HK-2 (cell line): ENCODE data around the gene PARG.
"Not testable (repeated sequence)": the region's sequence is repeated elsewhere in the genome, so short reads cannot be mapped to it uniquely, and the experiment has no call there.

Source experiments
- DNase-seq: peaks from one replicate; pipeline ENCODE4 v3.0.0-alpha.2; 2018; ENCODE audit not compliant: unreplicated experiment

Gene PARG

GRCh38 chr10:49941447-49942338 lies at the start of gene PARG, which contains the start of gene TIMM23B:
TSS of gene PARG (minus strand) at chr10:49942027. CDS start at chr10:49941725, 302 bp downstream.
TSS of gene TIMM23B (plus strand) at chr10:49942053. CDS start at chr10:49942195, 142 bp downstream.
- peak; percentile 83 for DNase-seq

GRCh38 chr10:49988376-49988775 lies 46.5 kb upstream of the PARG start, which contains the start of gene AGAP6:
TSS of gene AGAP6 (plus strand) at chr10:49988406. CDS start at chr10:49988716, 310 bp downstream.
- DNase-seq = not testable (repeated sequence)

DNA sequence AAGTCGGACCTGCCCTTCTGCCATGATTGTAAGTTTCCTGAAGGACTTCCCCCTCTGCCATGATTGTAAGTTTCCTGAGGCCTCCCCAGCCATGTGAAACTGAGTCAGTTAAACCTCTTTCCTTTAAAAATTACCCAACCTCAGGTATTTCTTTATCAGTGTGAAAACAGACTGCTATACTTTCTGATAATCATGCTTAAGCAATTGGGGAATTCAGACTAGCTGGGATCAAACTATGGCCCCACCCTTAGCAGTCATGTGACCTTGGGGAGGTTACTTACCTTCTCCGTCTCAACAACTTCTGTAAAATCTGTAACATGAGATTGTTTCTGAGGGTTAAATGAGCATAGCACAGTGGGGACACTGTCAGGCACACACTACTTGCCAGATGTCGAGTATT lies 45.4 kb upstream of the PARG start:
- not testable (repeated sequence) for DNase-seq

- DNase-seq = not testable (repeated sequence)
Observed at GRCh38 chr10:49977756-49978155, 35.9 kb upstream of the PARG start.

- DNase-seq = not testable (repeated sequence)
Observed at GRCh38 chr10:49972094-49972493, 30.3 kb upstream of the PARG start.

DNA sequence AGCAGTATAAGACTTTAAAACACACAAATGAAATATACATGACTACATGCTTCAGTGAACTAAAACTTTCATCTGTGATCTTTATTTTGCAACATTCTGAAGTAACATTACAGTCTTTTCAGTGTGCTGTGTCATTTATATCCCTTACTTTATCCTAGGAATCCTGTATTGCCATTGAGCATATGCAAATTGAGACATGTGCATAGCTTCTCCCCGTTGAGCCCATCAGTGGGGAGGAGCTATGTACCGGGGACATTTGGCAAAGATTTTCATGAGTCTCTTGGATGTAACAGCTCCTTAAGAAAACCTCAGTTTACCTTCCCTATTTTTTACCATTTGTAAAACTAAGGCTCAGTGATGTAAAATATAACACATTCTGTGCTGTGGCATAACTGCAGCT lies 29.6 kb upstream of the PARG start:
- DNase-seq = not testable (repeated sequence)

DNA sequence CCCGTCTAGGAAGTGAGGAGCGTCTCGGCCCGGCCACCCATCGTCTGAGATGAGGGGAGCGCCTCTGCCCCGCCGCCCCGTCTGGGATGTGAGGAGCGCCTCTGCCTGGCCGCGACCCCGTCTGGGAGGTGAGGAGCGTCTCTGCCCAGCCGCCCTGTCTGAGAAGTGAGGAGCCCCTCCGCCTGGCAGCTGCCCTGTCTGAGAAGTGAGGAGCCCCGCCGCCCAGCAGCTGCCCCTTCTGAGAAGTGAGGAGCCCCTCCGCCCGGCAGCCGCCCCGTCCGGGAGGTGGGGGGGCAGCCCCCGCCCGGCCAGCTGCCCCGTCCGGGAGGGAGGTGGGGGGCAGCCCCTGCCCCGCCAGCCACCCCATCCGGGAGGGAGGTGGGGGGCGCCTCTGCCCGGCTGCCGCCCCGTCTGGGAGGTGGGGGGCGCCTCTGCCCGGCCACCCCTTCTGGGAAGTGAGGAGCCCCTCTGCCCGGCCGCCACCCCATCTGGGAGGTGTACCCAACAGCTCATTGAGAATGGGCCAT lies 28.6 kb upstream of the PARG start:
- DNase-seq = not testable (repeated sequence)

GRCh38 chr10:49953122-49953521 lies 11.3 kb upstream of the PARG start:
- DNase-seq = not testable (repeated sequence)

GRCh38 chr10:49952006-49952405 lies 10.2 kb upstream of the PARG start:
- not testable (repeated sequence) for DNase-seq

DNA sequence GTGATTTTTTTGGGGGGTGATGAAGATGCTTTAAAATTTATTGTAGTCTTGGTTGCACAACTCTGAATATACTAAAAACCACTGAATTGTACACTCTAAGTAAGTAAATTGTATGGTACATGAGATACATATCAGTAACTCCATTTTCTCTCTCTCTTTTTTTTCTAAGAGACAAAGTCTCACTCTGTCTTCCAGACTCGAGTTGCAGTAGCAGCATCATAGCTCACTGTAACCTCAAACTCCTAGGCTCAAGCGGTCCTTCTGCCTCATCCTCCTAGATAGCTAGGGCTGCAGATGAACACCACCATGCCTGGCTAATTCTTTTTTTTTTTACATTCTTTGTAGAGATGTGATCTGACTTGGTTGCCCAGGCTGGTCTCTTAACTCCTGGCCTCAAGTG lies 6.9 kb upstream of the PARG start:
- not testable (repeated sequence) for DNase-seq

DNA sequence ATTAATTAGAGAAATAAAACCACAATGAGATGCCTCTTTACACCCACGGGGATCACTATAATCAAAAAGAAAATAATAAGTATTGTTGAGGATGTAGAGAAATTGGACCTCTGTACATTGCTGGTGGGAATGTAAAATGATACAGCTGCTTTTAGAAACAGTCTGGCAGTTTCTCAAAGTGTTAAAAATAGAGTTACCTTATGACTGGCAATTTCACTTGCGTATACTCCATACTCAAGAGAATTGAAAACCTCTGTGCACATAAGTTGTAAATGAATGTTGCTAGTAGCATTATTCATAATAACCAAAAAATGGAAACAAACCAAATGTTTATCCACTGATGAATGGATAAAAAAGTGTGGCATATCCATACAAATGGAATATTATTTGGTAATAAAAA lies 6.3 kb upstream of the PARG start:
- not testable (repeated sequence) for DNase-seq

- DNase-seq = not testable (repeated sequence)
Observed at GRCh38 chr10:49943607-49944006, 1.8 kb upstream of the PARG start.

DNA sequence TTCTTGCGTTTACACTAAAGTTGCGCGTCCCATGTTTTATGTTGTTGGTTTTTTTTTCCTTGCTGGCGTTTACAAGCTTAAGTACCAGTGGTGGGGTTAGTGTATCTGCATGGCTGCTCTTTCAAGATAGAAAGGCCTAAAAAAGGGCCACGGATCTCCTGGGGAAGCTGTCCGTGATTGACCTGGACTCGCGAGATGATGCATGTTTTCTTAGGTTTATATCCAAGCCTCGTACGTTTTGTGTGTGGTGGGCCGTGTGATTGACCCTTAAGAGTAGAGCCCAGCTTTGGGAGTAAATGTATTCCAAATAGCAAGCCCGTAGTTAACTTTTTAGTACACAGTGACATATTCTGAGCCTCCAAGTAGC lies 495 bp upstream of the PARG start:
- not testable (repeated sequence) for DNase-seq

- not testable (repeated sequence) for DNase-seq
Observed at GRCh38 chr10:49931959-49932728, 9.7 kb downstream of the PARG start.

GRCh38 chr10:49931276-49931675 lies 10.6 kb downstream of the PARG start:
- not testable (repeated sequence) for DNase-seq

DNA sequence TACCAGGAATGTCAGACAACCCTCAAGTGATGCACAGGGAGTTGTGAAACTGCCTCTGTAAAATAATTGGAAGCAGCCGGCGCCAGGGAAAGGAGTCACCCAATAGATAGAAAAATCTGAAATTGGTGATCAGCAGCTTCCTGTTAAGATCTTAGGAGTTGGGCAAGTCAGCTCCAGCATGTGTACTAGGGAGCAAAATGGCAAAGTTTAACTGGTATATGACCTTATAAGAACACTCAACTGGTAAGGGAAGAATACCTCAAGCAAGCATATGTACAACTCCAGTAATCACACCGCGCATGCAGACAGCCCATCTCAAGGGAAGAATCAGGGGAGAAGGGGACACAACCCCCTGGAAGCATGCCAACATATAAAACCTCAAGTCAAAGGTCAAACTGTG lies 18.3 kb downstream of the PARG start:
- DNase-seq = not testable (repeated sequence)

DNA sequence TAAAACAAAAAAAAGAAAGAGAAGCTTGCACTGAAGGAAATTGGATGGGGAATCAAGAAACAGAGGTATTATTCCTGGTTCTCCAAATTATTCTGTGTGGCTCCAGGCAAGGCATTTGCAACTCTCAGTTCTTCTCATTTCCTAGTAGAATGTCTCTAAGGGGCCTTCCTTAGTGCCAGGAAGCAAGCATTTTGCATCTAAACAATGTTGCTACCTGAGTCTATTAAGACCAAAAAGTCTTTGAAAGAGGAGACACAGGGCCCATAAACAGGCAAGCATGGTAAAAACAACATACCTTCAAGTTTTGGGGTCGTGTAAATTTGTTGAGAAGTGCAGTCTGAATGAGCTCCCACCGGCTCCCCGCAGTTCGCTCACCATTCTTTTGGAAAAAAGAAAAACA lies 19.8 kb downstream of the PARG start:
- not testable (repeated sequence) for DNase-seq

GRCh38 chr10:49917927-49918326 lies 23.9 kb downstream of the PARG start:
- not testable (repeated sequence) for DNase-seq

GRCh38 chr10:49916451-49916850 lies 25.4 kb downstream of the PARG start:
- not testable (repeated sequence) for DNase-seq

DNA sequence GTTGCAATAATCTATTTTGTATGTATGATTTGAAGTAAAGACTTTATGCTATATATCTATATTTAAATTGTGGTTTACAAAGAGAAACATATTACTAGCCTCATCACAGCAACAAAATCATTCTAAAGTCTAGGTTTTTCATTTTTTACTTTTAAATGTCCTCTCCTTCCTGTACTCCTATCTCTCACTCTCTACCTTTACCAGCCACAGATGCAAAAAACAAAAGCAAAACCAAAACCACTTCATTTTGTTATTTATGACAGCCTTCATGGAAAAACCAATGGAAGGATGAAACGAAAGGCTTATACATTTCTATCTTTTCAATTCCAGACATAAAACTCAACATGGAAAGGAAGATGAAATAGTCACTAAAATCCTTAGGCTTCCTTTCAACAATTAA lies 31.5 kb downstream of the PARG start:
- not testable (repeated sequence) for DNase-seq

DNA sequence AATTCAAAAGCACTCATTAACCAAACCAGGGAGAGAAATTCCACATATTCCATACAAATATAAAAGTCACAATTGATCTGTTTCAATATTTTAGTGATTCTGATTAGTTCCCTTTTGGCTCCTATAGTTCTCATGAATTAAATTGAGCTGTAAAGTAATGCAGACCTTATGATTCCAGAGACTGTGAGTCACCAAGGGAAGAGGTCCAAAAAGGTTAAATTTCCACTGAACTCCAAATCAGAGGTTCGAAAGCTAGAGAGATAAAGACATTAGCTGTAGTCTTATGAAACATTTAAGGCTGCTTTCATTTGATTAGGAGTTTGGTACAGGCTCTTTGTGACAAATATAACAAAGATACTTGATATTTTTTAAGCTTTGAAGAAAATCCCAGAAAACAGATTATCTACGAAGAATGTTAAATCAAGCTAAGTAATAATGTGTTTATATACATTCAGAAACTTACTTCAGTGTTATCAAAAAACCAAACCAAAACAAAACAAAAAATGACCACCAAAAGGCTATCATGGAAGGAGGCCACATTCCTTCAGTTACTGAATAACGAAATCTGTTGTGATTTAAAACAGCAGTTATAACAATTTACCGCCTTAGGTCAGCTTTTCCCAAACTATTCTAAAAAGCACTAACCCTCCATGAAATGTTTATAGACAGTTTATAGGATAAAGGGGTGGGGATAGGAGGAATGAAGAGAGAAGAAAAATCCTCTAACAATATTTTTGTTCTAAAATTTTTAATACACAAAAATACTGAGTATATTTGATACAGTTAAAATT lies 33.3 kb downstream of the PARG start:
- not testable (repeated sequence) for DNase-seq
